Panc1 (cell line): ENCODE measurements around the gene COPS7A. TPM values are rescaled to one million over a fixed set of nuclear protein-coding genes. Genes with fewer than 3 reads are reported as not detected.
"Not testable (repeated sequence)": the region's sequence is repeated elsewhere in the genome, so short reads cannot be mapped to it uniquely, and the experiment has no call there.

Experiments
- ATAC-seq: fragments of 200-7000 bp; cut with Tn5 transposase; 2 replicates; pipeline ENCODE4 v1.9.1; 2020; ENCODE audit warnings: mild to moderate bottlenecking, moderate library complexity
- BruUV-seq: library from RNA; stranded (reverse); fragments of 400-500 nt; replicated peaks from 2 replicates; lab custom pipeline; 2021; lab: Mats Ljungman, UMichigan
- CTCF ChIA-PET: fragments of 300-600 bp; sonication (Branson Sonifier 250); formaldehyde crosslinking; loops from one replicate; lab custom pipeline; 2022; ENCODE audit warnings: antibody characterized with exemption; lab: Charles Lee
- POLR2A ChIA-PET: fragments of 300-600 bp; sonication (Branson Sonifier 250); formaldehyde crosslinking; loops from one replicate; lab custom pipeline; 2022; ENCODE audit warnings: antibody characterized with exemption; lab: Charles Lee
- DNase-seq: peaks from one replicate; pipeline ENCODE4 v3.0.0-alpha.2; 2010; ENCODE audit warnings: low read depth, low spot score
- H3K27ac ChIP-seq: 2 replicates; pipeline ENCODE4 v1.5.1; 2011; ENCODE audit warnings: mild to moderate bottlenecking, low read length, inconsistent platforms
- H3K27me3 ChIP-seq: fragments of 200-500 bp; sonication (Bioruptor generic); 2 replicates; pipeline ENCODE4 v1.6.0; 2014; ENCODE audit warnings: low read length, inconsistent platforms; ENCODE audit not compliant: control insufficient read depth, insufficient read depth
- H3K36me3 ChIP-seq: fragments of 200-500 bp; sonication (Bioruptor generic); 2 replicates; pipeline ENCODE4 v1.5.1; 2014; ENCODE audit warnings: inconsistent platforms, mild to moderate bottlenecking, low read length, moderate library complexity; ENCODE audit not compliant: control insufficient read depth, insufficient read depth
- H3K4me1 ChIP-seq: 2 replicates; pipeline ENCODE4 v1.5.1; 2011; ENCODE audit warnings: inconsistent platforms, mild to moderate bottlenecking, low read length, moderate library complexity; ENCODE audit not compliant: control insufficient read depth, insufficient read depth
- H3K4me3 ChIP-seq, 2 experiments: 2 replicates each; pipeline ENCODE4 v1.5.1; 2011 to 2012; ENCODE audit warnings: low read depth in 2 of 2, low read length in 2 of 2, mild to moderate bottlenecking in 2 of 2, inconsistent platforms in 1 of 2, moderate library complexity in 1 of 2
- H3K9me3 ChIP-seq: fragments of 200-500 bp; sonication (Bioruptor generic); 2 replicates; pipeline ENCODE4 v1.5.1; 2014; ENCODE audit warnings: low read depth, mild to moderate bottlenecking, inconsistent platforms, low read length, moderate library complexity; ENCODE audit not compliant: control insufficient read depth, insufficient read depth
- CTCF ChIP-seq: fragments of 450-650 bp; IDR thresholded peaks from 2 replicates; pipeline ENCODE4 v1.5.1; 2017; ENCODE audit warnings: mild to moderate bottlenecking
- POLR2AphosphoS5 ChIP-seq: IDR thresholded peaks from 2 replicates; pipeline ENCODE4 v1.6.1; 2012; ENCODE audit warnings: mild to moderate bottlenecking, low read depth, low read length, moderate library complexity
- REST ChIP-seq, 2 experiments: IDR thresholded peaks; 2 replicates each; pipeline ENCODE4 v1.6.1; 2011 to 2012; ENCODE audit warnings: low read depth in 2 of 2, control low read depth in 1 of 2, low read length in 1 of 2, mild to moderate bottlenecking in 1 of 2, moderate library complexity in 1 of 2; ENCODE audit not compliant: insufficient read depth in 1 of 2
- SIN3A ChIP-seq: IDR thresholded peaks from 2 replicates; pipeline ENCODE4 v1.6.1; 2012; ENCODE audit warnings: low read depth, mild to moderate bottlenecking, low read length, moderate library complexity, borderline replicate concordance; ENCODE audit not compliant: insufficient read depth
- TCF7L2 ChIP-seq: IDR thresholded peaks from 2 replicates; pipeline ENCODE4 v1.6.1; 2011; ENCODE audit warnings: mild to moderate bottlenecking, low read depth, low read length, inconsistent platforms
- in situ Hi-C: cut with HindIII; loops from 2 replicates; pipeline ENCODE4 v1.10.0; 2016; ENCODE audit warnings: low sequenced_read_pairs, low pct_unique_long_range_greater_than_20kb
- intact Hi-C: fragments of 100-400 bp; cut with micrococcal nuclease; formaldehyde crosslinking; loops from one replicate; pipeline ENCODE4 v1.10.0; 2022; ENCODE audit not compliant: unreplicated experiment
- total RNA-seq: library from RNA; stranded (reverse); gene quantifications from one replicate; pipeline ENCODE4 v1.2.1, GENCODE V29; 2021; ENCODE audit not compliant: unreplicated experiment

Gene COPS7A
- total RNA-seq, 1 experiment from 2014 or later, result 37.5 TPM

GRCh38 chr12:6716031-6716873, 7.6 kb upstream of the COPS7A start:
- CTCF ChIA-PET, result not testable (repeated sequence)

GRCh38 chr12:6716874-6717437, 6.9 kb upstream of the COPS7A start:
- Histone ChIP-seq H3K27ac (no peak overlapping the region), H3K4me3 (no peak overlapping the region), H3K9me3 (no peaks in the 10 kb centered on the region), H3K36me3 (no peaks in the 10 kb centered on the region), H3K27me3 (no peaks in the 10 kb centered on the region), H3K4me1 (no peaks in the 10 kb centered on the region)
- ChIA-PET CTCF (no interaction called here), POLR2A (no interaction called here)
- intact Hi-C loops (no loop called here), in situ Hi-C loops (no loop called here)
- DNase-seq (no peak), ATAC-seq (no peak)
- no TSS peak for BruUV-seq
- no peak for TF ChIP-seq TCF7L2
- TF ChIP-seq CTCF, result no peak
- no peak for TF ChIP-seq REST (IDR thresholded peaks at IDR 0.05; ENCODE audit: insufficient read depth in 1 of 2, low read depth in 2 of 2, low read length in 1 of 2)
- no peak for TF ChIP-seq SIN3A
- no peak for TF ChIP-seq POLR2AphosphoS5

More at GRCh38 chr12:6716031-6716873, 7.6 kb upstream of the COPS7A start:
- DNase-seq, H3K9me3 ChIP-seq, H3K27me3 ChIP-seq, in situ Hi-C loops, H3K4me3 ChIP-seq, H3K27ac ChIP-seq, intact Hi-C loops, ATAC-seq, H3K4me1 ChIP-seq, H3K36me3 ChIP-seq, BruUV-seq, POLR2A ChIA-PET: not testable (repeated sequence)

- no peak for ATAC-seq
- POLR2A ChIA-PET, result no interaction called here
- intact Hi-C loops (no loop called here), in situ Hi-C loops (no loop called here)
- Histone ChIP-seq H3K36me3 (peaks cover 3% of the 10 kb centered on the region; the same call in 1 of the 2 replicates), H3K9me3 (no peaks in the 10 kb centered on the region), H3K27ac (peak overlapping the region; percentile 94; the same call in 1 of the 2 replicates), H3K27me3 (no peaks in the 10 kb centered on the region), H3K4me1 (peaks cover 3% of the 10 kb centered on the region; the same call in 1 of the 2 replicates), H3K4me3 (peak overlapping the region; percentile 57 to 80; a peak in 3 of 4 replicates)
- DNase-seq, result no peak
- CTCF ChIA-PET, result no interaction called here
- TF ChIP-seq TCF7L2 (no peak), POLR2AphosphoS5 (no peak), CTCF (no peak), REST (IDR thresholded peaks at IDR 0.05; ENCODE audit: insufficient read depth in 1 of 2, low read depth in 2 of 2, low read length in 1 of 2) (no peak), SIN3A (no peak)
- no TSS peak for BruUV-seq
These were observed 983 bp upstream of the COPS7A start for GRCh38 chr12:6722863-6723262.
